Stimulated activated naive CD4-positive, alpha-beta T cell (primary cell): Measurements from ENCODE around the gene ELL.
"Not testable (repeated sequence)": the region's sequence is repeated elsewhere in the genome, so short reads cannot be mapped to it uniquely, and the experiment has no call there.

Source experiments
- DNase-seq, 6 experiments: peaks; one replicate each; lab custom pipeline; 2025; lab: John Stamatoyannopoulos, UW

ELL gene

DNA sequence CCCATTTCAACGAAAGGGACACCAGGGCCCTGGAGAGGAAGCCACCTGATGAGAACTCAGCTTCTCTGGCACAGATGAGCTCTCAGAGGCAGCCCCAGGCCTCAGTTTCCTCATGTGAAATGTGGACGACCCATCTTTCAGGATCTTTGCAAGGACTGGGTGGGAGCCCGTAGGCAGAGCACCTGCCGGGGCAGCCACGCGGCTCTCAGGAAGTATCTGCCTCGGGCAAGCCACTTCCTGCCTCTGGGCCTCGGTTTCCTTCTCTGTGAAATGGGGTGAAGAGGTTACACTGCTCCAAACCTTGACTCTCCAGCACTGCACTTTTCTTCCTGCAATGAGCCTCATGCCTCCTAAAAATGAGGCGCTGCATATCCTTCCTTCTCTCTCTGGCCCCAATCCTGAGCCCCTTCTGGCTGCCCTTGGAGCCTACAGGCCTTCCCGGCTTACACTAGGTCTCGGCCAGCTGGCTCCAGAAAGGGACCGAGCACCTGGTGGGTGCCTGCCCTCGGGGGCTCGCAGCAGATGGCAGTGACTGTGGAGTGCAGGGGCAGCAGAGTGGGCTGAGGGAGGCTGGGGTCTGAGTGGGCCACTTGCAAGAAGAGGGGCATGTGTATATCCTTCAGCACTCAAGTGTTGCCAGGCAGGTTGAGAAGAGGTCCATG is 99.2 kb downstream of the ELL start:
- no peak for DNase-seq

DNA sequence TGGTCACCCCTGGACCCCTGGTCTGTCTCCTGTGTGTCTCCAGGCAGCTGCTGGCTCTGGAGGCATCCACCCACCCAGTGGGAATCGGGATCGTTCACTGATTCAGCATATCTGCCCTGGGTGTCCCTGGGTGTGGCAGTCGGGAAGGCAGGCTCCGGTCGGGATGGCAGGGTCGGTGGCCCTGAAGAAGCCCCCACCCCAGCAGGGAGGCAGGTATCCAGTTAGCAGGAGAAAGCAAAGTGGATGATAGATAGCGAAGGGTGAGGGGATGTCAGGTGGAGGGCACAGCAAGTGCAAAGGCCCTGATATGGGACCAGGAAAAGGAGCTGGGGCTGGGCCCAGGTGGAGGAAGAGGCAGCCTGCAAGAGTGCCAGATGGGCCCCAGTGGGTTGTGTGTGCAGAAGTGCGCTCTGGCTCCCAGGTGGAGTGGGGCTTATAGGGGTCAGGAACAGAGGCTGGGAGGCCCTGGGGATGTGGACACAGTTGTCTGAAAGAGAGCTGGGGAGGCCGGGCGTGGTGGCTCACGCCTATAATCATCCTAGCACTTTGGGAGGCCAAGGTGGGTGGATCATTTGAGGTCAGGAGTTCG is 100.4 kb downstream of the ELL start:
- no peak for DNase-seq

DNA sequence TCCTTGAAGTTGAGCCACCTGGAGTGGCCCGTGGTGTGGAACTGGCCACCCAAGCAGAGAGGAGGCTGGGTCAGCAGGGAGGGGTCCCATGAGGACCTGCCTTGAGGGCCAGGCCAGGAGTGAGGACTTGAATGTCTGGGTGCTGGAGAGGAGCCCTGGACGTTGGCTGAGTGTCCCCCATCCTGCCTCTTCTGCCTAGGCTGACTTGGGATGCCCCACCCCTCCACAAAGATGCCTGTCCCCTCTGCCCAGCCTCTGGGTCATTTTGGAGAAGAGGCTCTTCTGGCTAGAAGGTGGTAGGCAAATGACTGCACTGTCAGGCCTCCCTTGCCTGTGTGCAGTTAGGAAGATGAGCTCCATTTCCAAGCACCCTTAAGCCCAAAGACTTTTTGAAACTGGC is 100.9 kb downstream of the ELL start:
- DNase-seq, result no peak

DNA sequence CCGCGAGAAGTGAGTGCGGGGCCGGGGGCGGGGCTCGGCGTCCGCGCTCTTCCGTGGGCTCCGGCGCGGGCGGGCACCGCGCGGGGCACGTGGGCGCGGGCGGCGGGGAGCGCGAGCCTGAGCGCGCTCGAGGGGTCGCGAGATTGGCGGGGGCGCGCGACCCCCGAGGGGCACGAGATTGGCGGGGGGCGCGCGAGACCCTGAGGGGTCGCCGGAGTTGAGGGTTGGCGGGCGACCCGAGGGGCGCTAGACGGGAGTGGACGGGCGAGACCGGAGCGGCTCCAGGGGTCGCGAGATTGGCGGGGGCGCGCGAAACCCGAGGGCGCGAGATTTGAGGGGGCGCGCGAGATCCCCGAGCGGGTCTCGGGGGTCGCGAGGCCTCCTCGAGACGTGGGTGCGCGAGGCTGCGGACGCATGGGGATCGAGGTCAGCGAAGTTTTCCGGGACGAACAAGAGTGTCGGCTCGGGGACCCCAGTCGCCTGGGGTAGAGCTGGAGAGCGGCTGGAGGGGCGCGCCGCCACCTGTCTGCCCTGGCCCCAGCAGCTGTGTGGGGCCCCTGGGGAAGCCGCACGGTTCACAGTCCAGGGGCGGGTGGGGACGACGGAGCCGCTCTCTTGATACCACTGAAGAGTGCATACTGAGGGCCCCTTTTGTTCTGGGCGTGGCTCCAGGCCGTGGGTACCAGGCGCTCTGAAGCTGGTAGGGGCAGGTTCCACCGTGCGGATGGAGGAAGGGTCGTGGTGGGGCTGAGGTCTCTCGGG is 102.0 kb downstream of the ELL start:
- DNase-seq, result peak in 1 of 6 experiments; percentile 26

DNA sequence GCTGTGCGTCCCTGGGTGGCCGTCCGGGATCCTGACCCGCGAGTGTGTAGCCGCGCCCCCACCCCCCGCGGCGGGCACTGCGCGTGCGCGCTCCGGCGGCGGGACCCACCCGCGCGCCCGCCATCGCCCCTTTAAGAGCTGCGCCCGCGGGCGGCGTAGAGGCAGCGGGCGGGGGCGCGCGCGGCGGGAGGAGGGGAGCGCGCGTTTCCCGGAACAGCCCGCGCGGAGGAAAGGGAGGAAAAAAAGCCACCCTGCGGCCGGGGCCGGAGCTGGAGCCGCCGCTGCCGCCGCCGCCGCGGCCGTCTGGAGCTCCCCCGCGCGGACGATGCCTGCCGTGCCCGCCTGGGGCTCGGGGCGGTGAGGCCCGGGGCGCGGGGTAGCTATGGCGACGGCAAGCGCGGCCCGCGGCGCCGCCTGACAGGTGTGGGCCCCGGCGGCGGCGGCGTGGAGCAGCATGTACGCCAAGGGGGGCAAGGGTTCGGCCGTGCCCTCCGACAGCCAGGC is 102.6 kb downstream of the ELL start, which contains the start of gene SSBP4:
Gene SSBP4, plus strand, starts transcription at position 204 of the 504 bp plus-strand sequence. Its CDS starts 251 bp downstream, at position 455.
- peak; percentile 51 to 82 (median 65) for DNase-seq

DNA sequence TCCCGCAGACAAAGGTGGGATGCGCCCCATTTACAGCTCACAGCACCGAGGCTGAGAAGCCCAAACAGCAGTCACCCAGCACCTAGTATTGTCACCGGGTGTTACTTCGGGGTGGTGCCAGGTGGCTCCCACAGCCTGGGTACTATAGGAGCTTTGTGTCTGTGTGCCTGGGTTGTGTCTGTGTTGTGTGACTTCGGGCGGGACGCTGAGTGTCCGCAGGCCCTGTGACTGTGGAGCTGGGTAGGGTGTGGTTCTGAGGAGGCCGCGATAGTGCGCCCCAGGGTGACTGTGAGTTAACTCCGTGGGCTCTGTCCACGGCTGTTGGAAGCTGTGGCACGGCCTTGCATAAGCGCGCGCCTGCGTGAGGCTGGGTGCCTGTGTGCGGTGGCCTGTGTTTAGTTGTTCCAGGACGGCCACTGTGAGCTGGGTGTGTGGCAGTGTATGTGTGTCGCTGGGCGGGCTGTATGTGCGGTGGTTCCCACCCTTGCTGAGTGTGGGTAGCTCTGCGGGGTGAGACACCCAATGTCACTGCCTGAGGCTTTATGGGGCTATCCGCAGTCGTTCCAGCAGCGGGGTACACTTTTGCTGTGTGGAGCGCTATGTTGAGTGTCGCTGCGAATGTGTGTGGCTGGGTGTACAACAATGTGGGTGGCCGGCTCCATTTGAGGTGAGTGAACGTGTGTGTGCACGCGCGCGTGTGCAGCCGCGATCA is 103.2 kb downstream of the ELL start:
- DNase-seq, result peak in 4 of 6 experiments; percentile 31 to 76 (median 56)

DNA sequence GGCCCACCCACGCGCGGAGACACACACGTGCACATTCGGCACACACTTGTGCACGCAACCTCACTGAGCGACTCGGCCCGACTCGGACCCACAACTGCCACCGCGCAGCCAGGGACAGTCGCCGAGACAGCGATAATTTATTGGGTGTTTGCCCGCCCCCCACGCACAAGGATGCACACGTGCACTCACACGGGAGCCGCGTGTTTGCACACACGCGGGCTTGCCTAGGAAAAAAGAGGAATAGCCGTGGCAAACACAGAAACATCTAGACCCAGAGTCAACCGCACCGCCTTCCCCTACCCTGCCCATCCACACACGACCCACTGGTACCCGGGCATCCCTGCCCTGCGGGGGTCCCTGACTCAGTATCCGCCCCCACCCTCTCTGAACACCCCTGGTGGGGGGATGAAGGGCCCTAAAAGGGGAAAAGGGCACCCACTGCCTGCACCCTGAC is 103.8 kb downstream of the ELL start:
- peak in 1 of 6 experiments; percentile 37 for DNase-seq

DNA sequence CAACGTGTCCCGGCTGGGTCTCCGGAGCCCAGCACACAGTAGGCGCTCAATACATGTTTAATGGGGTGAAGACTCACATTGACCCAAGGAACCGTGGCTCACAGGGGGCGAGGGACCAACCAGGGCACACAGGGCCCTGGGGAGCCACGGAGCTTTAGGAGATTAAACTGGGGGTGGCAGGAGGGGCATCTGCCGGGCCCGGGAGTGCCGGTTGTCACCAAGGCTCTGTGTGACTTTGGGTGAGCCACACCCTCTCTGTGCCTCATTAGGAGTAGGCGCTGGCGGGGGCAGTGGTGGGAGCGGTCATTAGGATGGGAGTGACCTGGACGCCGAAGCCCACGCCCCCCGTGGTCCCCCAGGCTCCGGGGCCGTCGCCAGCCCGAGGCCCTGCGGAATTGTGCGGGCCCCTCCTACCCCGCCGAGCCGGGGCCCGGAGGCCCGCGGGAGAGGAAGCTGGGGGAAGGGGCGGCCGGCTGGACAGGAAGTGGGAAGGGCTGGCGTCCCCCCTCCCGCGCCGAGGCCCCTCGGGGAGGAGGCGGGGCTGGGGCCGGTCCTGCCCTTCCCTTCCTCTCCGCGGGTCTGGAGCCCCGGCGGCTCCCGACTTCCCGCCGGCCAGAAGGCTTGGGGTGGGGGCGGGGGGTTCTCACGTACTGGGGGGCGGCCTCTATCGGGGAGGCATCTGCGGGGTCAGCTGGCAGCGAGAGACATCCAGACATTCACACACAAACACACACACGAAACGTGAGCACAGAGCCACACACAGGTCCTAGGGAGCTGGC is 104.4 kb downstream of the ELL start:
- DNase-seq, result peak in 2 of 6 experiments; percentile 26 to 41

DNA sequence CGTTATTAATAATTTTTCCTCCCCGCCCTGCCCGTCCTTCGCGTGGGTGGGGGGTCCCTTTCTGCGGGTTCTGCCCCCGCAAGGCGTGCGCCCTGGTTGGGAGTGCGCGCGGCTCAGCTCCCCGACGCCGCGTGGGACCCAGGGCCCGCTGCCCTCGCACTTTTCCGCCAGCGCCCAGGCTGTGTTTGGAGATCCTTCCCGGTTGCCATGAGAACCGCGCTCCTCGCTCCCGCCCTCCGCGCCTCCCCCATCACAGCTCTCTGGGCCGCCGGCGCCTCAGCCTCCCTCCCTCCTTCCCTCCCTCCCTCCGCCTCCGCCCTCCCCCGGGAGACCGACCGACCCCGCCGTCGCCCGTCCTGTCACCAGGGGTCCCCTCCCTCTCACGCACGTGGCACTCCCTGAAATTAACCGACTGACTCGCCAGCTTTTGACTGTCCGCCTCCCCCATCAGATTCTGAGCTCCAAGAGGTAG is 105.1 kb downstream of the ELL start:
- peak in 4 of 6 experiments; percentile 20 to 44 (median 37) for DNase-seq

DNA sequence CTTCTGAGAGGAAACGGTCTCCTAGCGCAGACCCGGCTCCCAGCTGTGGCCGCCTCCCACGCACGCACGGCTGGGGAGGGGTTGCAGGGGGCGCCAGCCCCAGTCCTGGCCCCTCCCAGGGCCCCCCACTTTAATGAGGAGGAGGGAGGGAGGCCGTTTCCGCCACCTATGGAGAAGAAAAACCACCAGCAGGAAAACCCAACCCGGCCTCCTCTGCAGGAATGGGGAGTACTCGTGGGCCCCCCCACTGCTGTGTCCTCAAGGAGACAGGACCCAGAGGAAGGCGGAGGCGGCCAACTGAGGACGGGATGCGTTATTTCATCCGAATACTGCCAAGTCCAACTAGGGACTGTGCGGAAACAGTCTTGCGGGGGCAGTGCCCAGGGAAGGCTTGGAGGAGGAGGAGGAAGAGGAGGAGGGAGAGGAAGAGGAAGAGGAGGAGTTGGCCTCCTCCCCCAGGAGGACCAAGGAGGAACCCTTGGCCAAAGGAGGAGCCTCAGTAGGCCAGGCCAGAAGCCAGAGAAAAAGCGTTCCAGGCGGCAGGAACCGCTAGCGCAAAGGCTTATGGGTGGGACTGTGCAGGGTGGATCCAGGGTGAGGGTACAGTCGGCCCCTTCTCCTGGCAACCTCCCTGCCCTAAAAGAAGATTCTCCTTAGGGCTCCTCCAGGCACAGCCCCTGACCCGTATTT is 106.5 kb downstream of the ELL start:
- DNase-seq, result no peak

DNA sequence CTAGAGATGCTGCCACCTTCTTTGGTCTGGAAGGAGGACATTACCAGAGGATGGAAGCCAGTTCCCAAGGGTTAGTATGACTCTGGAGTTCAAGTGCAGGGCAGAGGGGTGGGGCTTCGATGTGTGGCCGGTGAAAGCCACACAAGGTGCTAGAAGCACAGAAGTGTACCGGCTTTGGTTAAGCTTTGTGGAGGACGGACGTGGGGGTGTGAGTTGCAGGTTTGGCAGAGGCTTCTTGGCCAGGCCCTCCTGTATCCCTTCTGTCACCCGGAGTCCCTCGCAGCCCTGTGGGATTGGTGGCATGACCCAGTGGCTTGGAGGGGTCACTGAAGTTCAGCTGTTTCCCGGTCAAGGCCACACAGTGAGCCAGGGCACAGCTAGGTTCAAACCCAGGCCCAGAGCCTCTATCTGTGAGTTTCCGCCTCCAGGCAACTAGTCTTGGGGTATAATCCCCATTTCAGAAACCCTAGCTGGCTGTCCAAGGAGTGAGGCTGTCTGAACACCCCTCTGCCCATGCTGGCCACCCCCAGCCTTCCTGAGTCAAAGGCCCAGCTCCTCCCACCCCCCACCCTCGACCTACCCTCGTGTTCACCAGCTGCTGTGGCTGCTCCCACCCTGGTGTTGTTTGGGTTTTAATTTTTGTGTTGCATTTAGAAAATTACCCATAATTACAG is 107.2 kb downstream of the ELL start:
- no peak for DNase-seq

DNA sequence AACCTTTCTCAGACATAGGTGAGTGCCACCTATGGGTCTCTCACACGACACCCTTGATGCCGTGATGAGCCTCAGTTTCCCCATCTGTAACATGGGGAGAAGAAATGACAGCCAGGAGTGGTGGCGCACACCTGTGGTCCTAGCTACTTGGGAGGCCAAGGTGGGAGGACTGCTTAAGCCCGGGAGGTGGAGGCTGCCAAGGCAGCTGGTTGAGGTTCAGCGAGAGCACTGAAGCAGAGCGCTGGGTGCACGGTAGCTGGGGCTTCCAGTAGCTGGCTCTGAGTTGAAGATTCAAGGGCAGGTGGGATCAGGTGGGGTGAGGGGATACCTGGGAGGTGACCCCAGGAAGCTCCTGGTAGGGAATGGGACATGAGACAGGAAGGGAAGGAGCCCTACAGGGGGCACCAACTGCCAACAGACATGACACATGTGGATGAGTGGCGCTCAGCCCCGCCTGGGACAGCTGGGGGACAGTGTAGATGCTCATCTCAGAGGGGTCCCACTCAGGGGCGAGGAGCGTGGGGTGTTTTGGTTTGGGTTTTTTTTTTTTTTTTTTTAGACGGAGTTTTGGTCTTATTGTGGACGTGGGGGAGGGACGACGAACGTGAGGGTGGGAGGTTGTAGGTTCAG is 109.1 kb downstream of the ELL start:
- no peak for DNase-seq

DNA sequence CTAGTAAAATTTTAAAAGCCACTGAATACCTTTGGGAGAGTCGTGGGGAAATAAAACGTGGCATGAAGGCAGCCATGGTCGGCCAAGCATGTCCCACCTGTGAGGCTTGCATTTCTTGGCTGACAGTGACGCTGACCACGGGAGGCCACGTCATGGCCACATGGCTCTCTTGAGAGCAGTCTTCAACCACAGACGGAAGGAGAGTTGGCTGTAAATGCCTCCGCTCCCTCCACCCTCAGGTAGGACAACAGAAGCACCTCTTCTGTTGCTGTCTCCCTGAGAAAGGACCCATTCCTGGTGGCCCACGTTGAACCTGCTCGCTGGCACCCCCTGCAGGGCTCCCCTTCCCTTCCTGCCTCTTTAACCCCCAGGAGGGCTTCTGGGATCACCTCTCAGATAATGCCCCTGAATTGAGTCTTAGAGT is 113.8 kb downstream of the ELL start:
- DNase-seq, result no peak

DNA sequence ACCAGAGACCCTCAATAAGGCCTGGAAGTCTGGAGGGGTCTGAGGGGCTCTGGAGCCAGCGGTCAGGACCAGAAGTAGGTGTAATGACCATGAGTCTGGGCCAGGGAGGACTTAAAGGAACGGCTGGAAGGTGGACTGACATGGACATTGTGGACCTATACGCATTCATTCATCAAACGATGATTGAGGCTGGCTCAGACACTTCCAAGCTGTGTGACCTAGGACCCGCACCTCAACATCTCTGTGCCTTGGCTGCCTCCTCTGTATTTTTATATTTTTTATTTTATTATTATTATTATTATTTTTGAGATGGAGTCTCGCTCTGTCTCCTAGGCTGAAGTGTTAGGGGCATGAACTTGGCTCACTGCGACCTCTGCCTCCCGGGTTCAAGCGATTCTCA is 115.1 kb downstream of the ELL start:
- DNase-seq, result no peak

DNA sequence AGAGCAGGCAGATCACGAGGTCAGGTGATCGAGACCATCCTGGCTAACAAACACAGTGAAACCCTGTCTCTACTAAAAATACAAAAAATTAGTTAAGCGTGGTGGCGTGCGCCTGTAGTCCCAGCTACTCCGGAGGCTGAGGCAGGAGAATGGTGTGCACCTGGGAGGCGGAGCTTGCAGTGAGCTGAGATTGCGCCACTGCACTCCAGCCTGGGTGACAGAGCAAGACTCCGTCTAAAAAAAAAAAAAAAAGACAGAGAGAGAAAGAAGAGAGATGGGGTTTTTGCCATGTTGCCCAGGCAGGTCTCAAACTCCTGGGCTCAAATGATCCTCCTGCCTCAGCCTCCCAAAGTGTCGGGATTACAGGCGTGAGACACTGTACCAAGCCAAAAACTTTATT is 116.1 kb downstream of the ELL start:
- not testable (repeated sequence) for DNase-seq

DNA sequence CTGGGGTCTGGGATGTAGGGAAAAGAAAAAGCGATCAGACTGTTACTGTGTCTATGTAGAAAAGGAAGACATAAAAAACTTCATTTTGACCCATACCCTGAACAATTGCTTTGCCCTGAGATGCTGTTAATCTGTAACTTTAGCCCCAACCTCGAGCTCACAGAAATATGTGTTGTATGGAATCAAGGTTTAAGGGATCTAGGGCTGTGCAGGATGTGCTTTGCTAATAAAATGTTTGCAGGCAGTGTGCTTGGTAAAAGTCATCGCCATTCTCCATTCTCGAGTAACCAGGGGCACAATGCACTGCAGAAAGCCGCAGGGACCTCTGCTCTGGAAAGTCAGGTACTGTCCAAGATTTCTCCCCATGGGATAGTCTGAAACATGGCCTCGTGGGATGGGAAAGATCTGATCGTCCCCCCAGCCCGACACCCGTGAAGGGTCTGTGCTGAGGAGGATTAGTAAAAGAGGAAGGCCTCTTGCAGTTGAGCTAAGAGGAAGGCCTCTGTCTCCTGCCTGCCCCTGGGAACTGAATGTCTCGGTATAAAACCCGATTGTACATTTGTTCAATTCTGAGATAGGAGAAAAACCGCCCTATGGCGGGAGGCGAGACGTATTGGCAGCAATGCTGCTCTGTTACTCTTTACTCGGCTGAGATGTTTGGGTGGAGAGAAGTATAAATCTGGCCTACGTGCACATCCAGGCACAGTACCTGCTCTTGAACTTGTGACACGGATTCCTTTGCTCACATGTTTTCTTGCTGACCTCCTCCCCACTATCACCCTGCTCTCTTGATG is 119.2 kb downstream of the ELL start:
- DNase-seq, result not testable (repeated sequence)

DNA sequence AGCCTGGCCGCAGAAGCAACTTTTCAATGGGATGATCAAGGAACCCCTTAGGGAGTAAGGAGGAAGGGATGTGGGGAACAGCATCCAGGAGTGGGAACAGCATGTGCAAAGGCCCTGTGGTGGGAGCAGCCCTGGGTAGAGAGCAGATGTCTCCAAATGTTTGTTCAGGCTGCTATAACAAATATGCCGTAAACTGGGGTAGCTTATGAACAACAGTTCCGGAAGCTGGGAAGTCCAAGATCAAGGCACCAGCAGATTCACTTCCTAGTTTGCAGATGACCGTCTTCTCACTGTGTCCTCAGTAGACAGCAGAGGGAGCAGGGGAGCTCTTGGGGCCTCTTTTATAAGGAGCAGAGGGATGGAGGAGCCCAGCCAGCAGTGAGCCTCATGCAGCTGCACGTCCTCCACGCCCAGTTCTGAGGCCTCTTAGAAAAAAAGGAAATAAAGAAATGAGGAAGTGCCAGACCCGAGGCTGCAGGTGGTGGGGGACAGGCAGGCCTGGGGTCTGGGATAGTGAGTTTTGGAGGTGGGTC is 120.2 kb downstream of the ELL start:
- no peak for DNase-seq

DNA sequence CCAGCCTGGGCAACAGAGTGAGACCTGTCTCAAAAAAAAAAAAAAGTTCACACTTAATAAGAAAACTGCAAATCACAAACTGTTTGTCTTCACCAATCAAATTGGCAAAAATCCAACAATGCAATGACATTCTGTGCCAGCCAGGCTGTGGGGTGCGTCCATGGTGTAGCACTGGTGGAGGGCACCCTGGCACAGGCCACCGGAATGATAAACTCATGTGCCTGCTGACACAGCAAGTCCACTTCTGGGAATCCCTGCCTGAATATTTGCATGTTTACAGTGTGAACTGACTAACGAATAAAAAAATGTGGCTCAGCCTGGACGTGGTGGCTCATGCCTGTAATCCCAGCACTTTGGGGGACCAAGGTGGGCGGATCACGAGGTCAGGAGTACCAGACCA is 122.9 kb downstream of the ELL start:
- DNase-seq, result no peak
